Activated CD4-positive, alpha-beta T cell treated with anti-CD3 and anti-CD28 coated beads, Interleukin-2, amount 50 U/mL, for 16 hours (primary cell): ENCODE measurements around the gene EMP1.
"Not testable (repeated sequence)": the region's sequence is repeated elsewhere in the genome, so short reads cannot be mapped to it uniquely, and the experiment has no call there.

ENCODE experiments used
- DNase-seq: peaks from one replicate; pipeline ENCODE4 v3.0.0-alpha.2; 2020

The EMP1 gene

GRCh38 chr12:13259625-13260024 lies 63.1 kb downstream of the EMP1 start:
- DNase-seq = not testable (repeated sequence)

GRCh38 chr12:13267826-13268225 lies 71.3 kb downstream of the EMP1 start:
- not testable (repeated sequence) for DNase-seq

DNA sequence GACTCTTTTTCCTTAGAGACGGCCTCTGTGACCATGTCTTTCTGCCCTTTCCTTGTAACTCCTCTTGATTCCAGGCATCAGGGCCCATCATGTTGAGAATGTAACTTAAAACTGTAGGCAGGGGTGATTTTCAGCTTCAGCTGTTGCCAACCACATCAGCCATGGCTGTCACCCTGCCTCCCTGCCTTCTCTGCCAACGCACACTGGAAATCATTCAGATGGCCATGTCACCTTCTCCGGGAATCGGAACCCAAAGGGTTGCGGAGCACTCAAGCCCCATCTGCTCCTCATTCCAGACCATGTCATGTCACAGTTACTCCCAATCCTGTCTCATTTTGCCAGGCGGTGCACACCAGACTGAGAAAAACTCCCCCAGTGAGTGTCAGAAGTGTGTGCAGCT lies 72.1 kb downstream of the EMP1 start:
- DNase-seq = no peak
